HepG2 (cell line): ENCODE measurements around the gene ITGAV. TPM values are rescaled to one million over a fixed set of nuclear protein-coding genes. Genes with fewer than 3 reads are reported as not detected.

Experiments used
- DNMT1 ChIP-seq: sonication (generic); formaldehyde crosslinking; IDR thresholded peaks from 2 replicates; pipeline ENCODE4 v1.5.1; 2020; ENCODE audit warnings: mild to moderate bottlenecking, missing genetic modification reagents
- GRHL1 ChIP-seq: sonication (generic); formaldehyde crosslinking; conservative IDR thresholded peaks from 2 replicates; pipeline ENCODE4 v1.8.0; 2022; ENCODE audit warnings: missing genetic modification reagents
- GZF1 ChIP-seq: sonication (generic); formaldehyde crosslinking; IDR thresholded peaks from 2 replicates; pipeline ENCODE4 v1.5.1; 2020; ENCODE audit warnings: mild to moderate bottlenecking, missing genetic modification reagents
- HNF1A ChIP-seq, 2 experiments: sonication (generic) in 1 of 2; formaldehyde crosslinking in 1 of 2; IDR thresholded peaks; 2 replicates each; pipeline versions ENCODE4 v1.4.0 to v1.6.1; 2016 to 2020; ENCODE audit warnings: borderline replicate concordance in 1 of 2, low read depth in 1 of 2, mild to moderate bottlenecking in 1 of 2, missing genetic modification reagents in 1 of 2
- NAIF1 ChIP-seq: sonication (generic); formaldehyde crosslinking; IDR thresholded peaks from 2 replicates; pipeline ENCODE4 v1.5.0; 2020; ENCODE audit warnings: mild to moderate bottlenecking, missing genetic modification reagents, borderline replicate concordance
- NR2C2 ChIP-seq: sonication (generic); formaldehyde crosslinking; IDR thresholded peaks from 2 replicates; pipeline ENCODE4 v1.4.0; 2020; ENCODE audit warnings: missing genetic modification reagents, mild to moderate bottlenecking, moderate library complexity, borderline replicate concordance
- RAD21 ChIP-seq: fragments of 450-650 bp; formaldehyde crosslinking; IDR thresholded peaks from 2 replicates; pipeline ENCODE4 v1.5.0; 2020; ENCODE audit warnings: mild to moderate bottlenecking
- YEATS4 ChIP-seq: sonication (generic); formaldehyde crosslinking; IDR thresholded peaks from 2 replicates; pipeline ENCODE4 v1.4.0; 2020; ENCODE audit warnings: missing genetic modification reagents, borderline replicate concordance
- ZBTB7A ChIP-seq: sonication (generic); formaldehyde crosslinking; IDR thresholded peaks from 2 replicates; pipeline ENCODE4 v1.8.0; 2022; ENCODE audit warnings: mild to moderate bottlenecking, missing genetic modification reagents
- ZC3H4 ChIP-seq: sonication (generic); formaldehyde crosslinking; IDR thresholded peaks from 2 replicates; pipeline ENCODE4 v1.4.0; 2020; ENCODE audit warnings: missing genetic modification reagents, borderline replicate concordance
- ZNF441 ChIP-seq: sonication (generic); formaldehyde crosslinking; IDR thresholded peaks from 2 replicates; pipeline ENCODE4 v1.7.0; 2021; ENCODE audit warnings: missing genetic modification reagents, borderline replicate concordance
- polyA plus RNA-seq, 8 experiments: library from polyadenylated mRNA; depleted of rRNA in 3 of 8; stranded (reverse) in 7 of 8; unstranded in 1 of 8; fragments of >200 nt; fragmentation: Illumina TruSeq in 4 of 8; extraction: Trizol in 4 of 8; gene quantifications; 2 replicates each; pipeline versions ENCODE4 v1.2.1 to v1.2.3, GENCODE V29; 2011 to 2016; ENCODE audit warnings: low read depth in 4 of 8, missing spikeins in 1 of 8, mixed read lengths in 1 of 8; ENCODE audit not compliant: insufficient read depth in 1 of 8
- total RNA-seq, 5 experiments: library from RNA; depleted of rRNA; stranded (reverse); fragments of >200 nt; fragmentation: Illumina TruSeq; extraction: Trizol; gene quantifications; 2 replicates each; pipeline ENCODE4 v1.2.3, GENCODE V29; 2016; ENCODE audit warnings: low read depth in 1 of 5

ITGAV gene
- total and polyA plus RNA-seq, 2 of the 13 experiments (the other 11 are each of a cell fraction or from before 2014, with no cell fraction given), result 59.1 to 60.4 TPM

- TF ChIP-seq ZNF441 (CRISPR knock-in tag) (no peak), ZBTB7A (no peak), RAD21 (no peak), GRHL1 (no peak), HNF1A (IDR thresholded peaks at IDR 0.05; ENCODE audit: low read depth) (no peak), HNF1A (CRISPR knock-in tag; IDR thresholded peaks at IDR 0.05; ENCODE audit: borderline replicate concordance) (no peak), DNMT1 (CRISPR knock-in tag) (no peak), GZF1 (CRISPR knock-in tag) (no peak), YEATS4 (no peak), NR2C2 (CRISPR knock-in tag) (no peak), ZC3H4 (CRISPR knock-in tag) (no peak), NAIF1 (CRISPR knock-in tag) (no peak)
These were observed 27.3 kb downstream of the ITGAV start (continued) for GRCh38 chr2:186617148-186617547.
